H1 (cell line): Measurements from ENCODE around the gene OR2B2. TPM values are rescaled to one million over a fixed set of nuclear protein-coding genes. Genes with fewer than 3 reads are reported as not detected.

ENCODE experiments used
- CTCF ChIA-PET: fragments of 300-600 bp; sonication (Branson Sonifier 250); formaldehyde crosslinking; loops from one replicate; lab custom pipeline; 2021; ENCODE audit not compliant: partially characterized antibody; lab: Charles Lee
- POLR2A ChIA-PET: fragments of 300-600 bp; sonication (Branson Sonifier 250); formaldehyde crosslinking; loops from one replicate; lab custom pipeline; 2021; ENCODE audit warnings: inconsistent platforms; ENCODE audit not compliant: partially characterized antibody; lab: Charles Lee
- DNase-seq, 2 experiments: peaks; one replicate each; pipeline versions ENCODE4 v3.0.0 to v3.0.0-alpha.2; 2010 to 2022; ENCODE audit warnings: low spot score in 2 of 2, low read depth in 1 of 2, mixed read lengths in 1 of 2
- FAIRE-seq: peaks from 2 replicates; lab custom pipeline; 2011; peaks lifted over from hg19 to GRCh38; lab: Jason Lieb, UNC
- H2AFZ ChIP-seq: 2 replicates; pipeline ENCODE4 v1.8.1; 2012; ENCODE audit warnings: low read length, inconsistent platforms
- H2AK5ac ChIP-seq: 2 replicates; pipeline ENCODE4 v1.6.1; 2013; ENCODE audit warnings: low read depth, low read length
- H2BK120ac ChIP-seq: replicated peaks from 2 replicates; pipeline ENCODE3; 2013; ENCODE audit warnings: low read depth, low read length, inconsistent platforms
- H2BK12ac ChIP-seq: 2 replicates; pipeline ENCODE4 v1.6.1; 2013; ENCODE audit warnings: low read depth, low read length
- H2BK15ac ChIP-seq: 2 replicates; pipeline ENCODE4 v1.6.1; 2013; ENCODE audit warnings: low read length
- H2BK20ac ChIP-seq: 2 replicates; pipeline ENCODE4 v1.6.1; 2013; ENCODE audit warnings: low read length
- H2BK5ac ChIP-seq: 2 replicates; pipeline ENCODE4 v1.6.1; 2013; ENCODE audit warnings: low read depth, low read length
- H3K14ac ChIP-seq: 2 replicates; pipeline ENCODE4 v1.6.1; 2013; ENCODE audit warnings: inconsistent platforms; ENCODE audit not compliant: insufficient read length
- H3K18ac ChIP-seq: 2 replicates; pipeline ENCODE4 v1.6.1; 2013; ENCODE audit warnings: low read length; ENCODE audit errors: extremely low read depth
- H3K23ac ChIP-seq: 2 replicates; pipeline ENCODE4 v1.6.1; 2013; ENCODE audit warnings: inconsistent platforms; ENCODE audit not compliant: insufficient read length
- H3K23me2 ChIP-seq: 2 replicates; pipeline ENCODE4 v1.6.1; 2013; ENCODE audit warnings: low read depth, low read length
- H3K27ac ChIP-seq: 2 replicates; pipeline ENCODE4 v1.6.1; 2011; ENCODE audit warnings: low read depth, low read length, inconsistent platforms
- H3K27me3 ChIP-seq, 4 experiments: replicated peaks in 1 of 4; 1 replicate in 1 of 4; 2 replicates in 3 of 4; pipeline versions ENCODE4 v1.6.1 to v1.8.1; 2011 to 2013; ENCODE audit warnings: low read length in 3 of 4, mild to moderate bottlenecking in 3 of 4, inconsistent platforms in 2 of 4, mixed read lengths in 2 of 4, moderate library complexity in 1 of 4; ENCODE audit not compliant: control insufficient read depth in 3 of 4, insufficient read depth in 3 of 4; ENCODE audit errors: extremely low read depth in 1 of 4
- H3K36me3 ChIP-seq, 4 experiments: 2 replicates each; pipeline versions ENCODE4 v1.6.1 to v1.8.1; 2011 to 2013; ENCODE audit warnings: mild to moderate bottlenecking in 4 of 4, low read length in 3 of 4, moderate library complexity in 2 of 4, control low read depth in 1 of 4, inconsistent platforms in 1 of 4; ENCODE audit not compliant: insufficient read depth in 4 of 4, control insufficient read depth in 2 of 4
- H3K4ac ChIP-seq: replicated peaks from 2 replicates; pipeline ENCODE3; 2013; ENCODE audit warnings: low read length, low read depth, mixed read lengths, inconsistent platforms; ENCODE audit not compliant: insufficient read length
- H3K4me1 ChIP-seq, 4 experiments: replicated peaks in 1 of 4; 1 replicate in 1 of 4; 2 replicates in 3 of 4; pipeline versions ENCODE4 v1.6.1 to v1.8.1; 2011 to 2013; ENCODE audit warnings: low read length in 3 of 4, inconsistent platforms in 2 of 4, mixed read lengths in 1 of 4; ENCODE audit not compliant: insufficient read depth in 4 of 4, control insufficient read depth in 3 of 4
- H3K4me2 ChIP-seq, 2 experiments: 2 replicates each; pipeline versions ENCODE4 v1.6.1 to v1.8.1; 2011 to 2013; ENCODE audit warnings: low read depth in 2 of 2, low read length in 2 of 2, control low read depth in 1 of 2, inconsistent platforms in 1 of 2, mild to moderate bottlenecking in 1 of 2; ENCODE audit not compliant: insufficient read depth in 1 of 2
- H3K4me3 ChIP-seq, 4 experiments: fragments of 200-600, 300-600 bp in 1 of 4; sonication (generic), shearing (Covaris generic), sonication (Bioruptor Twin) in 1 of 4; 2 replicates each; pipeline versions ENCODE4 v1.5.1 to v1.8.1; 2011 to 2016; ENCODE audit warnings: low read length in 4 of 4, low read depth in 3 of 4, control low read depth in 2 of 4, inconsistent platforms in 2 of 4, mild to moderate bottlenecking in 2 of 4, mixed read lengths in 1 of 4, moderate library complexity in 1 of 4; ENCODE audit not compliant: insufficient read depth in 2 of 4; ENCODE audit errors: extremely low read depth in 1 of 4
- H3K56ac ChIP-seq: replicated peaks from 2 replicates; pipeline ENCODE3; 2013; ENCODE audit warnings: low read depth, mild to moderate bottlenecking, mixed read lengths, low read length, inconsistent platforms; ENCODE audit not compliant: insufficient read length
- H3K79me1 ChIP-seq: 2 replicates; pipeline ENCODE4 v1.6.1; 2013; ENCODE audit warnings: low read depth, low read length, control low read depth
- H3K79me2 ChIP-seq, 2 experiments: 2 replicates each; pipeline versions ENCODE4 v1.6.1 to v1.8.1; 2012 to 2013; ENCODE audit warnings: low read length in 2 of 2, mild to moderate bottlenecking in 2 of 2, inconsistent platforms in 1 of 2; ENCODE audit not compliant: insufficient read depth in 2 of 2, control insufficient read depth in 1 of 2
- H3K9ac ChIP-seq, 4 experiments: replicated peaks in 1 of 4; 1 replicate in 1 of 4; 2 replicates in 3 of 4; pipeline versions ENCODE4 v1.6.1 to v1.8.1; 2011 to 2013; ENCODE audit warnings: low read depth in 3 of 4, low read length in 3 of 4, control low read depth in 2 of 4, mild to moderate bottlenecking in 2 of 4, moderate library complexity in 2 of 4, inconsistent platforms in 1 of 4; ENCODE audit errors: extremely low read depth in 1 of 4
- H3K9me3 ChIP-seq, 2 experiments: 2 replicates each; pipeline versions ENCODE4 v1.6.1 to v1.8.1; 2012 to 2013; ENCODE audit warnings: mild to moderate bottlenecking in 2 of 2, moderate library complexity in 2 of 2, control low read depth in 1 of 2, inconsistent platforms in 1 of 2, low read depth in 1 of 2, low read length in 1 of 2, mixed read lengths in 1 of 2; ENCODE audit not compliant: insufficient read depth in 2 of 2
- H4K20me1 ChIP-seq, 2 experiments: replicated peaks in 1 of 2; 2 replicates each; pipeline versions ENCODE3 to v1.8.1; 2011 to 2013; ENCODE audit warnings: inconsistent platforms in 2 of 2, low read length in 2 of 2, mild to moderate bottlenecking in 1 of 2; ENCODE audit not compliant: insufficient read depth in 2 of 2, control insufficient read depth in 1 of 2
- H4K5ac ChIP-seq: 2 replicates; pipeline ENCODE4 v1.6.1; 2013; ENCODE audit warnings: low read length, low read depth, mixed read lengths, inconsistent platforms; ENCODE audit not compliant: insufficient read length
- H4K8ac ChIP-seq: 2 replicates; pipeline ENCODE4 v1.8.0; 2013; ENCODE audit warnings: mild to moderate bottlenecking, moderate library complexity, low read length, inconsistent platforms; ENCODE audit not compliant: insufficient read depth; ENCODE audit errors: extremely low read depth
- H4K91ac ChIP-seq: replicated peaks from 2 replicates; pipeline ENCODE3; 2013; ENCODE audit warnings: low read length, mixed read lengths, inconsistent platforms; ENCODE audit not compliant: insufficient read length
- CEBPB ChIP-seq: IDR thresholded peaks from 2 replicates; pipeline ENCODE4 v1.6.1; 2012; ENCODE audit warnings: low read depth, low read length
- CHD1 ChIP-seq: IDR thresholded peaks from 2 replicates; pipeline ENCODE4 v1.6.1; 2012; ENCODE audit warnings: low read depth, low read length, improper control_type of control experiment
- KDM5A ChIP-seq: fragments of 200-600 bp; IDR thresholded peaks from 2 replicates; pipeline ENCODE4 v1.7.1; 2012; ENCODE audit warnings: mild to moderate bottlenecking, low read length, inconsistent platforms, mixed read lengths
- RBBP5 ChIP-seq: IDR thresholded peaks from 2 replicates; pipeline ENCODE4 v1.7.1; 2012; ENCODE audit warnings: low read depth, mild to moderate bottlenecking, inconsistent platforms, low read length, moderate library complexity, borderline replicate concordance
- SIRT6 ChIP-seq: IDR thresholded peaks from one replicate; pipeline ENCODE4 v1.7.1; 2012; ENCODE audit warnings: low read length, inconsistent platforms
- SP1 ChIP-seq: IDR thresholded peaks from 2 replicates; pipeline ENCODE4 v1.6.1; 2011; ENCODE audit warnings: low read depth, low read length
- SP2 ChIP-seq: IDR thresholded peaks from 2 replicates; pipeline ENCODE4 v1.6.1; 2012; ENCODE audit warnings: mild to moderate bottlenecking, low read length, inconsistent platforms
- YY1 ChIP-seq: IDR thresholded peaks from 2 replicates; pipeline ENCODE4 v1.6.1; 2011; ENCODE audit warnings: low read depth, mild to moderate bottlenecking, low read length
- ZNF274 ChIP-seq: IDR thresholded peaks from 2 replicates; pipeline ENCODE4 v1.7.0; 2012; ENCODE audit warnings: low read length, borderline replicate concordance; ENCODE audit errors: extremely low read depth
- WGBS, 2 experiments: shearing (Covaris generic) in 1 of 2; methylation state at CpG; one replicate each; pipeline versions ENCODE4 v1.1.6 to v1.1.7; 2013 to 2015; ENCODE audit warnings: low lambda C conversion rate in 2 of 2, mixed read lengths in 2 of 2, inconsistent platforms in 1 of 2, low coverage in 1 of 2, missing lambda C conversion rate in 1 of 2; ENCODE audit not compliant: insufficient replicate concordance in 2 of 2, insufficient coverage in 1 of 2, insufficient read length in 1 of 2; ENCODE audit errors: extremely low coverage in 1 of 2, missing lambda C conversion rate in 1 of 2; 5-methylcytosine and 5-hydroxymethylcytosine counted together
- polyA plus RNA-seq, 7 experiments: library from polyadenylated mRNA; depleted of rRNA in 3 of 7; stranded (reverse) in 5 of 7; unstranded in 2 of 7; fragments of >200 nt in 5 of 7; fragments of 200-250 nt in 2 of 7; gene quantifications; 1 replicate in 5 of 7; 2 replicates in 1 of 7; 4 replicates in 1 of 7; pipeline versions ENCODE4 v1.2.1 to v1.2.3, GENCODE V29; 2011 to 2013; ENCODE audit warnings: missing spikeins in 2 of 7, mixed read lengths in 2 of 7
- total RNA-seq: library from RNA; stranded (reverse); fragmentation: NEBNext Ultra II Directional; extraction: Animal tissue kit (Norgen Biotek cat#: 25700); gene quantifications from 2 replicates; pipeline ENCODE4 v1.2.1, GENCODE V29; 2021
- TF ChIP-seq, protein P1 (sequence below): IDR thresholded peaks from 2 replicates; pipeline ENCODE4 v1.6.1; 2011; ENCODE audit warnings: low read length, improper control_type of control experiment

The OR2B2 gene
- total and polyA plus RNA-seq, 2 of the 8 experiments (the other 6 are each of a cell fraction or from before 2014, with no cell fraction given), result not detected

DNA sequence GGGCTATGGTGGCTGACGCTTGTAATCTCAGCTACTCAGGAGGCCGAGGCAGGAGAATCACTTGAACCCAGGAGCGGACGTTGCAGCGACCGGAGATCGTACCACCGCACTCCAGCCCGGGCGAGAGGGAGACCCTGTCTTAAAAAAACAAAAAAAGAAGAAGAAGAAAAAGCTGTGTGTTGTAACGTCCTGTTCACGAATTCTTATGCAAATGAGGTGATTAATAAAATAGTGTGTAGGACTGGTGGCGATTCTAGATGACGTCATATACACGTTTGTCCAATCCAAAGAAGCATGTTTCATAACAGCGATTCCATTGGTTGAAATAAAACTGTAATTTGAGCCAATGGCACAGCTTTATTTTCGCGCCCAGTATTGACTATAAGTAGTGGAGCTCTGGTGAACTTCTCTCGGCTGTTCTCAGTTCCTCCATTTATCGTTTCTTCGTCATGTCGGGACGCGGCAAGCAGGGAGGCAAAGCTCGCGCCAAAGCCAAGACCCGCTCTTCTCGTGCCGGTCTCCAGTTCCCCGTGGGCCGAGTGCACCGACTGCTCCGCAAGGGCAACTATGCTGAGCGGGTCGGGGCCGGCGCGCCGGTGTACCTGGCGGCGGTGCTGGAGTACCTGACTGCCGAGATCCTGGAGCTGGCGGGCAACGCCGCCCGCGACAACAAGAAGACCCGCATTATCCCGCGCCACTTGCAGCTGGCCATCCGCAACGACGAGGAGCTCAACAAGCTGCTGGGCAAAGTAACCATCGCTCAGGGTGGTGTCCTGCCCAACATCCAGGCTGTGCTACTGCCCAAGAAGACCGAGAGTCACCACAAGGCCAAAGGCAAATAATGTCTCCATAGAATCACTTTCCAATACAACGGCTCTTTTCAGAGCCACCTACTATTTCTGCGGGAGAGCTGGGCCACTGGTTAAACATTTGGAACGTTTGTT is 47.0 kb downstream of the OR2B2 start:
- Histone ChIP-seq H2AFZ (no peak overlapping the region), H3K27ac (peak overlapping the region; percentile 90)
- POLR2A ChIA-PET, result interaction anchor here (0.6 to 40.3 kb wide), 42 partner anchors 5 to 1856 kb away, joined by 3 to 3039 read pairs (median 25); partner anchors contain the start of gene ZSCAN31
- TF ChIP-seq SIRT6 (peak; percentile 95), SP2 (no peak), ZNF274 (no peak), RBBP5 (no peak), CEBPB (no peak), SP1 (peak; percentile 96), YY1 (0 out of 2 replicates have a peak, but pooled peaks have one; percentile 68), KDM5A (peak; percentile 44; the same call in 1 of the 2 replicates), CHD1 (peak; percentile 84; the same call in 1 of the 2 replicates)
- TF ChIP-seq, protein P1, sequence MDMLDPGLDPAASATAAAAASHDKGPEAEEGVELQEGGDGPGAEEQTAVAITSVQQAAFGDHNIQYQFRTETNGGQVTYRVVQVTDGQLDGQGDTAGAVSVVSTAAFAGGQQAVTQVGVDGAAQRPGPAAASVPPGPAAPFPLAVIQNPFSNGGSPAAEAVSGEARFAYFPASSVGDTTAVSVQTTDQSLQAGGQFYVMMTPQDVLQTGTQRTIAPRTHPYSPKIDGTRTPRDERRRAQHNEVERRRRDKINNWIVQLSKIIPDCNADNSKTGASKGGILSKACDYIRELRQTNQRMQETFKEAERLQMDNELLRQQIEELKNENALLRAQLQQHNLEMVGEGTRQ, result peak; percentile 34; the same call in 1 of the 2 replicates

More for the DNA sequence above, 47.0 kb downstream of the OR2B2 start:
- H3K56ac ChIP-seq, result no peak overlapping the region
- peak overlapping the region; percentile 55 for H4K5ac ChIP-seq
- peaks cover 0 to 5% (median 1%) of the 10 kb centered on the region in 4 experiments; a peak in 2 of 7 replicates for H3K4me1 ChIP-seq
- FAIRE-seq (peak; percentile 84), DNase-seq (peak in 1 of 2 experiments; percentile 86)
- H3K14ac ChIP-seq, result no peak overlapping the region
- peak overlapping the region; percentile 94 for H4K8ac ChIP-seq
- H3K4me3 ChIP-seq, result peak overlapping the region; percentile 61 to 86 (median 79)
- peak overlapping the region; percentile 93 for H3K18ac ChIP-seq
- no peaks in the 10 kb centered on the region for H3K79me2 ChIP-seq
- peak overlapping the region; percentile 82 for H2BK5ac ChIP-seq
- H3K9me3 ChIP-seq, result peaks cover 0 to 11% of the 10 kb centered on the region in 2 experiments; a peak in 1 of 4 replicates
- peak overlapping the region; percentile 74 to 91 for H3K4me2 ChIP-seq
- no peaks in the 10 kb centered on the region for H3K27me3 ChIP-seq
- no peak overlapping the region for H3K23ac ChIP-seq
- WGBS, 2 experiments, result 15% methylated on average over 57 of the region's 58 CpGs; no CpG with 5 or more reads in 1 of the 2 experiments
- H2BK12ac ChIP-seq, result no peak overlapping the region; the same call in 1 of the 2 replicates
- H3K9ac ChIP-seq, result peak overlapping the region; percentile 82 to 96 (median 91)
- H2BK20ac ChIP-seq, result no peak overlapping the region
- no peaks in the 10 kb centered on the region for H3K36me3 ChIP-seq
- H3K79me1 ChIP-seq, result no peaks in the 10 kb centered on the region
- no peak overlapping the region for H4K91ac ChIP-seq
- no peak overlapping the region for H2AK5ac ChIP-seq
- CTCF ChIA-PET, result interaction anchor here (0.7 to 3.2 kb wide), 5 partner anchors 9 to 36 kb away, joined by 3 to 19 read pairs (median 3); a partner anchor contains a TSS
- no peaks in the 10 kb centered on the region for H4K20me1 ChIP-seq
- H2BK120ac ChIP-seq, result no peak overlapping the region
- no peak overlapping the region for H3K4ac ChIP-seq
- peaks cover 4% of the 10 kb centered on the region for H3K23me2 ChIP-seq
- H2BK15ac ChIP-seq, result no peak overlapping the region; the same call in 1 of the 2 replicates
